GM12878 (cell line): ENCODE measurements around the gene DIP2C. TPM values are rescaled to one million over a fixed set of nuclear protein-coding genes. Genes with fewer than 3 reads are reported as not detected.

ENCODE experiments used
- ATAC-seq: fragments of 200-7000 bp; cut with Tn5 transposase; 3 replicates; pipeline ENCODE4 v1.9.1; 2020; ENCODE audit warnings: mild to moderate bottlenecking, moderate library complexity
- BruUV-seq: library from RNA; stranded (reverse); fragments of 400-500 nt; replicated peaks from 2 replicates; lab custom pipeline; 2021; lab: Mats Ljungman, UMichigan
- CTCF ChIA-PET: fragments of 300-600 bp; sonication (Branson Sonifier 250); formaldehyde crosslinking; extraction: SDS; loops from one replicate; lab custom pipeline; 2021; ENCODE audit warnings: inconsistent platforms; lab: Yijun Ruan, JAX
- POLR2A ChIA-PET: fragments of 350-600 bp; formaldehyde crosslinking; extraction: SDS; loops from one replicate; lab custom pipeline; 2021; ENCODE audit warnings: inconsistent platforms; lab: Charles Lee
- RAD21 ChIA-PET: fragments of 300-600 bp; sonication (Branson Sonifier 250); formaldehyde crosslinking; loops from one replicate; lab custom pipeline; 2023; ENCODE audit warnings: antibody characterized with exemption; ENCODE audit not compliant: unreplicated experiment; lab: Charles Lee
- SMC1A ChIA-PET: fragments of 300-600 bp; sonication (Branson Sonifier 250); formaldehyde crosslinking; loops from one replicate; lab custom pipeline; 2023; ENCODE audit not compliant: unreplicated experiment, uncharacterized antibody; lab: Charles Lee
- DNase-seq: peaks from one replicate; pipeline ENCODE4 v3.0.0-alpha.2; 2011; ENCODE audit warnings: low read depth, low spot score
- FAIRE-seq: peaks from 3 replicates; lab custom pipeline; 2011; peaks lifted over from hg19 to GRCh38; lab: Jason Lieb, UNC
- H2AFZ ChIP-seq: 2 replicates; pipeline ENCODE4 v1.6.0; 2011; ENCODE audit warnings: low read depth, low read length, control low read depth; ENCODE audit not compliant: control insufficient read depth
- H3K27ac ChIP-seq: 2 replicates; pipeline ENCODE4 v1.5.1; 2011; ENCODE audit warnings: control low read depth; ENCODE audit not compliant: control insufficient read depth, insufficient read depth
- H3K27me3 ChIP-seq, 2 experiments: replicated peaks in 1 of 2; 2 replicates each; pipeline versions ENCODE4 v1.6.0 to v1.6.1; 2011; ENCODE audit warnings: low read length in 1 of 2; ENCODE audit not compliant: control insufficient read depth in 2 of 2, insufficient read depth in 2 of 2
- H3K36me3 ChIP-seq, 2 experiments: 2 replicates each; pipeline ENCODE4 v1.5.1; 2011; ENCODE audit warnings: low read length in 1 of 2; ENCODE audit not compliant: control insufficient read depth in 2 of 2, insufficient read depth in 2 of 2
- H3K4me1 ChIP-seq: 2 replicates; pipeline ENCODE4 v1.6.1; 2011; ENCODE audit warnings: mild to moderate bottlenecking, low read length, moderate library complexity, mixed read lengths; ENCODE audit not compliant: control insufficient read depth, insufficient read depth
- H3K4me2 ChIP-seq: 2 replicates; pipeline ENCODE4 v1.6.0; 2011; ENCODE audit warnings: control low read depth; ENCODE audit not compliant: control insufficient read depth, insufficient read depth
- H3K4me3 ChIP-seq: fragments of 200-600 bp; sonication (generic); 2 replicates; pipeline ENCODE4 v1.5.1; 2016
- H3K79me2 ChIP-seq: 2 replicates; pipeline ENCODE4 v1.6.0; 2011; ENCODE audit warnings: low read length; ENCODE audit not compliant: control insufficient read depth, insufficient read depth
- H3K9ac ChIP-seq: 2 replicates; pipeline ENCODE4 v1.8.0; 2011; ENCODE audit warnings: low read length, control low read depth, mixed read lengths; ENCODE audit not compliant: control insufficient read depth, insufficient read depth
- H3K9me3 ChIP-seq: replicated peaks from 3 replicates; pipeline ENCODE4 v1.5.1; 2011; ENCODE audit warnings: mild to moderate bottlenecking, low read length; ENCODE audit not compliant: control insufficient read depth, insufficient read depth
- H4K20me1 ChIP-seq: 2 replicates; pipeline ENCODE4 v1.6.0; 2011; ENCODE audit not compliant: control insufficient read depth, insufficient read depth
- ATF2 ChIP-seq: IDR thresholded peaks from 2 replicates; pipeline ENCODE4 v1.6.1; 2012; ENCODE audit warnings: low read length, inconsistent platforms
- CHD4 ChIP-seq: fragments of 200-600 bp; sonication (generic); IDR thresholded peaks from 2 replicates; pipeline ENCODE4 v1.6.1; 2016; ENCODE audit warnings: mild to moderate bottlenecking
- EZH2 ChIP-seq: IDR thresholded peaks from 2 replicates; pipeline ENCODE4 v1.6.1; 2012; ENCODE audit warnings: low read depth, mild to moderate bottlenecking, control low read depth, inconsistent platforms, low read length, borderline replicate concordance; ENCODE audit not compliant: control insufficient read depth
- IRF3 ChIP-seq: fragments of 450-650 bp; IDR thresholded peaks from 2 replicates; pipeline ENCODE4 v1.6.1; 2014; ENCODE audit warnings: mild to moderate bottlenecking
- PAX5 ChIP-seq: IDR thresholded peaks from 2 replicates; pipeline ENCODE4 v1.6.1; 2011; ENCODE audit warnings: low read depth, low read length, borderline replicate concordance
- POLR2AphosphoS5 ChIP-seq: IDR thresholded peaks from 2 replicates; pipeline ENCODE4 v1.6.1; 2011; ENCODE audit warnings: mild to moderate bottlenecking, low read length, inconsistent platforms
- SUPT20H ChIP-seq: IDR thresholded peaks from 2 replicates; pipeline ENCODE4 v1.6.1; 2011; ENCODE audit warnings: low read depth, mild to moderate bottlenecking, low read length, moderate library complexity, borderline replicate concordance; ENCODE audit not compliant: control insufficient read depth
- USF2 ChIP-seq: IDR thresholded peaks from 2 replicates; pipeline ENCODE4 v1.6.1; 2011; ENCODE audit warnings: low read depth, low read length, improper control_type of control experiment, borderline replicate concordance
- ZBED1 ChIP-seq: IDR thresholded peaks from 2 replicates; pipeline ENCODE4 v1.6.1; 2016; ENCODE audit warnings: borderline replicate concordance
- WGBS: methylation state at CpG from one replicate; pipeline ENCODE4 v1.1.6; 2016; ENCODE audit warnings: low lambda C conversion rate; ENCODE audit not compliant: insufficient replicate concordance, insufficient coverage; ENCODE audit errors: missing lambda C conversion rate; 5-methylcytosine and 5-hydroxymethylcytosine counted together
- in situ Hi-C: fragments of 300-500 bp; cut with MboI; formaldehyde crosslinking; loops from 9 replicates; pipeline ENCODE4 v1.14.3; 2018; ENCODE audit warnings: mixed read lengths
- intact Hi-C: fragments of 100-400 bp; cut with micrococcal nuclease; formaldehyde crosslinking; loops from one replicate; pipeline ENCODE4 v1.14.2; 2022; ENCODE audit not compliant: unreplicated experiment
- polyA plus RNA-seq, 11 experiments: library from polyadenylated mRNA; depleted of rRNA in 4 of 11; unstranded in 6 of 11; stranded (reverse) in 5 of 11; fragments of >200 nt; fragmentation: Nextera tagmentation in 4 of 11; fragmentation: Illumina TruSeq in 1 of 11; extraction: Ambion mirVana in 4 of 11; extraction: Trizol in 1 of 11; gene quantifications; 1 replicate in 1 of 11; 2 replicates in 10 of 11; pipeline versions ENCODE4 v1.2.1 to v1.2.3, GENCODE V29; 2011 to 2016; ENCODE audit warnings: inconsistent platforms in 2 of 11, missing spikeins in 2 of 11, low read depth in 1 of 11
- total RNA-seq, 4 experiments: library from RNA; depleted of rRNA in 3 of 4; stranded (reverse); fragments of >200 nt in 3 of 4; fragmentation: Illumina TruSeq in 1 of 4; extraction: Trizol in 1 of 4; gene quantifications; 2 replicates each; pipeline versions ENCODE4 v1.2.1 to v1.2.3, GENCODE V29; 2013 to 2021

Gene DIP2C
- total and polyA plus RNA-seq, 10 of the 15 experiments (the other 5 are each of a cell fraction or from before 2014, with no cell fraction given) = 0.01 to 0.10 (median 0.06) TPM

- no peaks in the 10 kb centered on the region for H3K36me3 ChIP-seq
- ATAC-seq = no peak
Measured at GRCh38 chr10:729213-729612, 39.7 kb upstream of the DIP2C start.

More at GRCh38 chr10:729213-729612, 39.7 kb upstream of the DIP2C start:
- ChIA-PET RAD21 (no interaction called here), CTCF (no interaction called here), SMC1A (no interaction called here), POLR2A (no interaction called here)
- H3K27ac ChIP-seq = no peak overlapping the region
- 37% methylated on average over 6 of the region's 8 CpGs for WGBS
- no peaks in the 10 kb centered on the region for H3K79me2 ChIP-seq
- intact Hi-C loops (no loop called here), in situ Hi-C loops (no loop called here)
- no peaks in the 10 kb centered on the region; the same call in 2 of the 3 replicates for H3K9me3 ChIP-seq
- DNase-seq (no peak), FAIRE-seq (no peak)
- H3K4me1 ChIP-seq = no peaks in the 10 kb centered on the region
- no peak overlapping the region for H3K4me2 ChIP-seq
- H4K20me1 ChIP-seq = no peaks in the 10 kb centered on the region
- no peak overlapping the region for H3K9ac ChIP-seq
- TF ChIP-seq ZBED1 (no peak), CHD4 (no peak), PAX5 (no peak), IRF3 (no peak), POLR2AphosphoS5 (no peak), SUPT20H (no peak), ATF2 (no peak), EZH2 (no peak), USF2 (no peak)
- no peak overlapping the region for H3K4me3 ChIP-seq
- no peak overlapping the region for H2AFZ ChIP-seq
- H3K27me3 ChIP-seq = no peaks in the 10 kb centered on the region; a peak in 1 of 4 replicates
- BruUV-seq = no TSS peak
